Panc1 (cell line): ENCODE results near the gene SCYGR4. TPM values are rescaled to one million over a fixed set of nuclear protein-coding genes. Genes with fewer than 3 reads are reported as not detected.

ENCODE experiments used
- ATAC-seq: fragments of 200-7000 bp; cut with Tn5 transposase; 2 replicates; pipeline ENCODE4 v1.9.1; 2020; ENCODE audit warnings: mild to moderate bottlenecking, moderate library complexity
- Bru-seq: library from RNA; stranded (reverse); fragments of 400-500 nt; gene quantifications from one replicate; lab custom pipeline; 2021; lab: Mats Ljungman, UMichigan
- BruChase-seq, 2 experiments: library from RNA; stranded (reverse); fragments of 400-500 nt; gene quantifications; one replicate each; lab custom pipeline; 2021; lab: Mats Ljungman, UMichigan
- BruUV-seq: library from RNA; stranded (reverse); fragments of 400-500 nt; replicated peaks from 2 replicates; lab custom pipeline; 2021; lab: Mats Ljungman, UMichigan
- CTCF ChIA-PET: fragments of 300-600 bp; sonication (Branson Sonifier 250); formaldehyde crosslinking; loops from one replicate; lab custom pipeline; 2022; ENCODE audit warnings: antibody characterized with exemption; lab: Charles Lee
- POLR2A ChIA-PET: fragments of 300-600 bp; sonication (Branson Sonifier 250); formaldehyde crosslinking; loops from one replicate; lab custom pipeline; 2022; ENCODE audit warnings: antibody characterized with exemption; lab: Charles Lee
- DNase-seq: peaks from one replicate; pipeline ENCODE4 v3.0.0-alpha.2; 2010; ENCODE audit warnings: low read depth, low spot score
- H3K27ac ChIP-seq: 2 replicates; pipeline ENCODE4 v1.5.1; 2011; ENCODE audit warnings: mild to moderate bottlenecking, low read length, inconsistent platforms
- H3K27me3 ChIP-seq: fragments of 200-500 bp; sonication (Bioruptor generic); 2 replicates; pipeline ENCODE4 v1.6.0; 2014; ENCODE audit warnings: low read length, inconsistent platforms; ENCODE audit not compliant: control insufficient read depth, insufficient read depth
- H3K36me3 ChIP-seq: fragments of 200-500 bp; sonication (Bioruptor generic); 2 replicates; pipeline ENCODE4 v1.5.1; 2014; ENCODE audit warnings: inconsistent platforms, mild to moderate bottlenecking, low read length, moderate library complexity; ENCODE audit not compliant: control insufficient read depth, insufficient read depth
- H3K4me1 ChIP-seq: 2 replicates; pipeline ENCODE4 v1.5.1; 2011; ENCODE audit warnings: inconsistent platforms, mild to moderate bottlenecking, low read length, moderate library complexity; ENCODE audit not compliant: control insufficient read depth, insufficient read depth
- H3K4me3 ChIP-seq, 2 experiments: 2 replicates each; pipeline ENCODE4 v1.5.1; 2011 to 2012; ENCODE audit warnings: low read depth in 2 of 2, low read length in 2 of 2, mild to moderate bottlenecking in 2 of 2, inconsistent platforms in 1 of 2, moderate library complexity in 1 of 2
- H3K9me3 ChIP-seq: fragments of 200-500 bp; sonication (Bioruptor generic); 2 replicates; pipeline ENCODE4 v1.5.1; 2014; ENCODE audit warnings: low read depth, mild to moderate bottlenecking, inconsistent platforms, low read length, moderate library complexity; ENCODE audit not compliant: control insufficient read depth, insufficient read depth
- CTCF ChIP-seq: fragments of 450-650 bp; IDR thresholded peaks from 2 replicates; pipeline ENCODE4 v1.5.1; 2017; ENCODE audit warnings: mild to moderate bottlenecking
- POLR2AphosphoS5 ChIP-seq: IDR thresholded peaks from 2 replicates; pipeline ENCODE4 v1.6.1; 2012; ENCODE audit warnings: mild to moderate bottlenecking, low read depth, low read length, moderate library complexity
- SIN3A ChIP-seq: IDR thresholded peaks from 2 replicates; pipeline ENCODE4 v1.6.1; 2012; ENCODE audit warnings: low read depth, mild to moderate bottlenecking, low read length, moderate library complexity, borderline replicate concordance; ENCODE audit not compliant: insufficient read depth
- TCF7L2 ChIP-seq: IDR thresholded peaks from 2 replicates; pipeline ENCODE4 v1.6.1; 2011; ENCODE audit warnings: mild to moderate bottlenecking, low read depth, low read length, inconsistent platforms
- in situ Hi-C: cut with HindIII; loops from 2 replicates; pipeline ENCODE4 v1.10.0; 2016; ENCODE audit warnings: low sequenced_read_pairs, low pct_unique_long_range_greater_than_20kb
- intact Hi-C: fragments of 100-400 bp; cut with micrococcal nuclease; formaldehyde crosslinking; loops from one replicate; pipeline ENCODE4 v1.10.0; 2022; ENCODE audit not compliant: unreplicated experiment
- long read RNA-seq: library from polyadenylated mRNA; unstranded; transcript quantifications from one replicate; pipeline ENCODE4 v2.0.0, GENCODE V29; 2021; ENCODE audit not compliant: unreplicated experiment
- polyA plus RNA-seq: library from polyadenylated mRNA; unstranded; fragments of >200 nt; gene quantifications from one replicate; pipeline ENCODE4 v1.2.1, GENCODE V29; 2012; ENCODE audit warnings: missing spikeins; ENCODE audit not compliant: insufficient read length
- total RNA-seq: library from RNA; stranded (reverse); gene quantifications from one replicate; pipeline ENCODE4 v1.2.1, GENCODE V29; 2021; ENCODE audit not compliant: unreplicated experiment
- TF ChIP-seq, protein P1 (sequence below), 2 experiments: IDR thresholded peaks; 2 replicates each; pipeline ENCODE4 v1.6.1; 2011 to 2012; ENCODE audit warnings: low read depth in 2 of 2, control low read depth in 1 of 2, low read length in 1 of 2, mild to moderate bottlenecking in 1 of 2, moderate library complexity in 1 of 2; ENCODE audit not compliant: insufficient read depth in 1 of 2

SCYGR4 gene, protein sequence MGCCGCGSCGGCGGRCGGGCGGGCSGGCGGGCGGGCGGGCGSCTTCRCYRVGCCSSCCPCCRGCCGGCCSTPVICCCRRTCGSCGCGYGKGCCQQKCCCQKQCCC
- total RNA-seq (not detected), Bru-seq, nascent RNA (percentile 18 among the genes with signal in this experiment), BruChase-seq, experiment 1, labeled RNA remaining after a 2-hour chase (not detected), BruChase-seq, experiment 2, labeled RNA remaining after a 6-hour chase (percentile 15 among the genes with signal in this experiment)
- polyA plus RNA-seq = not detected
- long read RNA-seq = 0 reads

DNA sequence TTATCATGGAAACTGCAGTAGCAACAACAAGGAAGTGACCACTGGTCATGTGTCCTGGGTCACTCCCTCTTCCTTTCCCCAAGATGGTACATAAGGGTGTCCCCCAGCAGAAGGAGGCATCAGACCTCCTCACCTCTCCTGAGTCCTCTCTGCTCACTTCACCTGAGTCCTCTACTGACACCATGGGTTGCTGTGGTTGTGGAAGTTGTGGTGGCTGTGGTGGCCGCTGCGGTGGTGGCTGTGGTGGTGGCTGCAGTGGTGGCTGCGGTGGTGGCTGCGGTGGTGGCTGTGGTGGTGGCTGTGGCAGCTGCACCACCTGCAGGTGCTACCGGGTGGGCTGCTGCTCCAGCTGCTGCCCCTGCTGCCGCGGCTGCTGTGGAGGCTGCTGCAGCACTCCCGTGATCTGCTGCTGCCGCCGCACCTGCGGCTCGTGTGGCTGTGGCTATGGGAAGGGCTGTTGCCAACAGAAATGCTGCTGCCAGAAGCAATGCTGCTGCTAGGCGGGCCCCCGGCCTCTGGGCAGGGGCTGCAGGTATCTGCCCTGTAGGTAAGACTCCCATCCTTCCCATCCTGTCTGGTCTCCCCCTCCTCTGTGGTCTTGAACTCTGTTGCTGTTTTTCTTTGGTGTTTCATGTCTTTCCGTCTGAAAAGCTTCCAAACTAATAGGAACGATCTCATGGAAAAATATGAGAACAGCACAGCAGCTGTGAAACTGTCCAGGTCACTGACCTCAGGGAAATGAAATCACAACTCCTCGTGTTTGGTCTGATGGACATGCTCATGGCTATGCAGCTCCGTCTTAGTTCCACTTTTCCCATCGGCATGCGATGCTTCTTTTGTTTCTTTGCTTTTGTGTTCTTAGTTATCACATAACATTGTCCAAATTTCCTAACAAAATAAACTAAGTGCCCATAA is at the start of gene SCYGR4:
Gene SCYGR4, plus strand, starts transcription at position 183 of the 915 bp plus-strand sequence. Its CDS starts 0 bp downstream, at position 183.
- ChIA-PET CTCF (no interaction called here), POLR2A (no interaction called here)
- in situ Hi-C loops (no loop called here), intact Hi-C loops (no loop called here)
- no peaks in the 10 kb centered on the region for H3K4me1 ChIP-seq
- DNase-seq = no peak
- no peaks in the 10 kb centered on the region for H3K9me3 ChIP-seq
- H3K27ac ChIP-seq = no peak within 1 kb of the TSS
- no peak for TF ChIP-seq POLR2AphosphoS5
- no peak for TF ChIP-seq TCF7L2
- TF ChIP-seq SIN3A = no peak
- no peak for TF ChIP-seq CTCF
- TF ChIP-seq, protein P1, sequence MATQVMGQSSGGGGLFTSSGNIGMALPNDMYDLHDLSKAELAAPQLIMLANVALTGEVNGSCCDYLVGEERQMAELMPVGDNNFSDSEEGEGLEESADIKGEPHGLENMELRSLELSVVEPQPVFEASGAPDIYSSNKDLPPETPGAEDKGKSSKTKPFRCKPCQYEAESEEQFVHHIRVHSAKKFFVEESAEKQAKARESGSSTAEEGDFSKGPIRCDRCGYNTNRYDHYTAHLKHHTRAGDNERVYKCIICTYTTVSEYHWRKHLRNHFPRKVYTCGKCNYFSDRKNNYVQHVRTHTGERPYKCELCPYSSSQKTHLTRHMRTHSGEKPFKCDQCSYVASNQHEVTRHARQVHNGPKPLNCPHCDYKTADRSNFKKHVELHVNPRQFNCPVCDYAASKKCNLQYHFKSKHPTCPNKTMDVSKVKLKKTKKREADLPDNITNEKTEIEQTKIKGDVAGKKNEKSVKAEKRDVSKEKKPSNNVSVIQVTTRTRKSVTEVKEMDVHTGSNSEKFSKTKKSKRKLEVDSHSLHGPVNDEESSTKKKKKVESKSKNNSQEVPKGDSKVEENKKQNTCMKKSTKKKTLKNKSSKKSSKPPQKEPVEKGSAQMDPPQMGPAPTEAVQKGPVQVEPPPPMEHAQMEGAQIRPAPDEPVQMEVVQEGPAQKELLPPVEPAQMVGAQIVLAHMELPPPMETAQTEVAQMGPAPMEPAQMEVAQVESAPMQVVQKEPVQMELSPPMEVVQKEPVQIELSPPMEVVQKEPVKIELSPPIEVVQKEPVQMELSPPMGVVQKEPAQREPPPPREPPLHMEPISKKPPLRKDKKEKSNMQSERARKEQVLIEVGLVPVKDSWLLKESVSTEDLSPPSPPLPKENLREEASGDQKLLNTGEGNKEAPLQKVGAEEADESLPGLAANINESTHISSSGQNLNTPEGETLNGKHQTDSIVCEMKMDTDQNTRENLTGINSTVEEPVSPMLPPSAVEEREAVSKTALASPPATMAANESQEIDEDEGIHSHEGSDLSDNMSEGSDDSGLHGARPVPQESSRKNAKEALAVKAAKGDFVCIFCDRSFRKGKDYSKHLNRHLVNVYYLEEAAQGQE (IDR thresholded peaks at IDR 0.05; ENCODE audit: insufficient read depth in 1 of 2, low read depth in 2 of 2, low read length in 1 of 2) = no peak
- no peak for ATAC-seq
- H3K4me3 ChIP-seq = no peak within 1 kb of the TSS
- H3K36me3 ChIP-seq = no peaks in the 10 kb centered on the region
- no TSS peak for BruUV-seq
- no peaks in the 10 kb centered on the region for H3K27me3 ChIP-seq

DNA sequence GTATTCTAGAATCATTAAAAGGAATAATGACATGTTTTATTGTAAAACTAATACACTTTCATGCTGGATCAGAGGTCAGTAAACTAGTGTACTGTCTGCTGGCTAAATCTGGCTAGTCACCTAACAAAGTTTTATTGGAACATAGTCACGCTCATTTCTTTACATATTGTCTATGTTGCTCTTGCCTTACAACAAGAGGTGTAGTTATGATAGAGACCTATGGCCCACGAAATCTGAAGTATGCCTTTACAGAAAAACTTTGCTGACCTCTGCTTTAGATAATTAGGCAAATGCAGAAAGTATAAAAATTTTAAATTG is 48.5 kb upstream of the SCYGR4 start:
- ChIA-PET POLR2A (no interaction called here), CTCF (no interaction called here)
- no peaks in the 10 kb centered on the region for H3K36me3 ChIP-seq
- DNase-seq = no peak
- ATAC-seq = no peak
- no peak for TF ChIP-seq SIN3A
- TF ChIP-seq TCF7L2 = no peak
- no peak for TF ChIP-seq CTCF
- TF ChIP-seq POLR2AphosphoS5 = no peak
- TF ChIP-seq, protein P1 (IDR thresholded peaks at IDR 0.05; ENCODE audit: insufficient read depth in 1 of 2, low read depth in 2 of 2, low read length in 1 of 2) = no peak
- intact Hi-C loops (loop anchor here (10.0 kb wide), 1 partner anchor 164 kb away; no protein-coding TSS in a partner anchor), in situ Hi-C loops (no loop called here)
- H3K4me3 ChIP-seq = no peak overlapping the region
- H3K27me3 ChIP-seq = no peaks in the 10 kb centered on the region
- BruUV-seq = no TSS peak
- no peaks in the 10 kb centered on the region for H3K4me1 ChIP-seq
- H3K9me3 ChIP-seq = no peaks in the 10 kb centered on the region
- H3K27ac ChIP-seq = no peak overlapping the region
